GM19328 (cell line): ENCODE measurements around the gene MYLK.

Experiments used
- ATAC-seq: cut with Tn5 transposase; IDR thresholded peaks from one replicate; pipeline ENCODE4 v1.9.1; 2021; ENCODE audit warnings: mild to moderate bottlenecking, moderate library complexity; ENCODE audit not compliant: unreplicated experiment

MYLK gene

DNA sequence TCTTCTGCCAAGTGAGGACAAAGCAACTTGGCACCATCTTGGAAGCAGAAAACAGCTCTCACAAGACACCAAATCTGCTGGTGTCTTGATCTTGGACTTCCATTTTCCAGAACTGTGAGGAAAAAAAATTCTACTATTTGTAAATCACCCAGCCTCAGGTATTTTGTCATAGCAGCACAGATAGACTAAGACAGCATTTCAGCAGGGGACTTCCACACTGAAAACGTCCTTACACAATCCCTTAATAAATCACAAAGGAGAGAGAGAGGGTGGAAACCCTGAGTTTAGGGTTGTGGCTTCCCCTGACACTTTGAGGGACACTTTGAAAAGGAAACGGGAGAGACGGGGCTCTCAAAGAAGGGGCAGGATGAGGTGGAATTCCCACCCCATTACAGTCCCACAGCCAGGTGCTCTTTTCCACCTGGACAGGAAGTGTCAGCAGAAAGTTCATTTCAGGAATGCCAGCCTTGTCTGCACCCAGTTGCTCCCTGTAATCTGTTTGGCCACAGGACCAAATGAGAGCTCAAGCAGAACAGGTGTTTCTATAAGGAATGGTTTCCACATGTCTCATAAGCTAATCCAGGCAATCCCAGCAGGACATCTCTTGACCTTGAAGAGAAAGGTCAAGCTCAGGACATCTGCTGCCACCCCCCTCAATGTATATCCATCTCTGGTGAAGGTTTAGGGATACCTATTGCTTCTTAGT, 51.3 kb downstream of the MYLK start:
- ATAC-seq = no peak

DNA sequence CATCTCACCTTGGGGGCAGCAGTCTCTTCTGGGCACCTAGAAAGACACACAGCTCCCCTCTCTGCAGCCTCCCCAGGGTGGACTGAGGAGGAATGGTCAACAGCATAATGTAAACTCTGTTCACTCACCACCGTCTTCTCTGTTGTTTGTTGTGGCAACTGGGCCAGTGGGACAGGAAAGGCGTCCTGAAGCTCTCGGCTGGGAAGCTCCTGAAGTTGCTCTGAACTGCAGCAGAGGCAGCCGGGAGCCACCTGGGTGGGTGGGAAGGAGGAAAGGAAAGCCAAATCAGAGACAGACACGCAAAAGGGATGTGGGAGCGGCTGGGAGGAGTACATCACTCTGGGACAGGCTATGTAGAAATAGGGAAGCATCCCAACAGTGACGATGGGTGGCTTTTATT, 52.7 kb downstream of the MYLK start:
- no peak for ATAC-seq

DNA sequence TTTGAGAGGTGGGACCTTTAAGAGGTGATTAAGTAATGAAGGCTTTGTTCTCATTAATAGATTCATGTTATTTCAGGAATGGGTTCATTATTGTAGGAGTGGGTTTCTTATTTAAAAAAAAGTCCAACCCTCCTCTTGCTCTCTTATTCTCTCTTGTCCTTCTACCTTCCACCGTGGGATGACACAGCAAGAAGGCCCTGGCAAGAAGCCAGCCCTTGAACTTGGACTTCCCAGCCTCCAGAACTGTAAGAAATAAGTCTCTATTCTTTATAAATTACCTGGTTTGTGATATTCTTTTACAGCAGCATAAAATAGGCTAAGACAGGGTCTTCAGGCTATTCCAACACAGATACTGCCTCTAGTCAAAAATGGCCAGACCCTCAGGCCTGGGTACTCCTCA, 62.2 kb downstream of the MYLK start:
- no peak for ATAC-seq

DNA sequence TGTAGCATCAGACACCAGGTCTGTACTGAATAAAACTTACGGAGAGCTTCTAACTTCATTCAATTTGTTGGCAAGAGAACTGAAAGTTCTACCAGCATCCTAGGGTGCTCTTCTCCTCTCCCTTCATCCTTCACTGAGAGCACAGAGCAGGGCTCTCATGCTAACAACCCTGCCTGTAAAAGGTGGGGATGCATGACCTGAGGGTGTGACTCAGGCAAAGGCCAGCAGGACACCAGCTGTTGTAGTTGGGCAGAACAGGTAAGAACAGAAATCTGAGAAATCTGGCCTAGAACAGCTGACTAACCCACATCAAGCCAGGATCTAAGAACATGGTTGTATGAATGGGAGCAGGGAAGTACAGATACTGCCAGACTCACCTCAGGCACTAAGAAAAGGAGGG, 64.2 kb downstream of the MYLK start:
- no peak for ATAC-seq

DNA sequence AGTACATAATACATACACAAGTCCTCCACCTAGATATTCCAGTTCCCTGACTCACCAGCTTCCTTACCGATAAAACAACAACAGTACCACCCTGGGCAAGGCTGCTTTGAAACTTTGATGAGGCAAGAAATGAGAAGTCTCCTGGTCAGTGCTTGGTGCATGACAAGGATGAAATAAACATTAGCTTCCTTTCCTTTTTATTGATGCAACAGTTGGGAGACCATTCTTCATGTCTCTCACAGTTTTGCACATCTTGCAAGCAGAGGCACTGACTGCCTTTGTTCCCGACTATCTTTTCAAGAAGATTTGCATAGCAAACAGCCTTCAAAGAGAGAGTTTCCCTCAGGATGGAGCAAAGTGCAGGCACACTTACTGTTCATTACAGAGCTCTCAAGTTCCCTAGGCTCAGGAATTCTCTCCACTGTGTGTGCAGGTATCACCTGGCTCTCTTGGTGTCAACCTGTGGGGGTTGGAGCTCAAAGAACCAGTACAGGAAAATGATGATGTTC, 65.2 kb downstream of the MYLK start:
- ATAC-seq = no peak

DNA sequence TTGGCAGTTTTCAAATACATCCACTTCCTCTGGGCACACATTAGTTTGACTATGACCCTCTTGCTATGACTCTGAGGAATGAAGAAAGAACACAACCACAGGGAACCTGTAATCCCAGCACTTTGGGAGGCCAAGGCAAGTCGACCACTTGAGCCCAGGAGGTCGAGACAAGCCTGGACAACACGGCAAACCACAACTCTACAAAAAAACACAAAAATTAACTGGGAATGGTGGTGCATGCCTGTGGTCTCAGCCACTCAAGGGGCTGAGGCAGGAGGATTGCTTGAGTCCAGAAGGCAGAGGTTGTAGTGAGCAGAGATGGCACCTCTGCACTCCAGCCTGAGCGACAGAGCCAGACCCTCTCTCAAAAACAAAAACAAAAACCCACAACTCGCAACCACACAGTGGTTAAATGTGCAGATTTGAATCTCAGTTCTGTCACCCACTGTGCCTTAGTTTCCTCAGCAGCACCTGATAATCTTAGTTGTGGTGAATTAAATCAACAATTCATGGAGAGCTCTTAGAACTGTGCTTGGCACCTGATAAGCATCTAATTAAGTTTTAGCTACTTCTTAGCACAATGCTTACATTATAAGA, 65.7 kb downstream of the MYLK start:
- no peak for ATAC-seq

DNA sequence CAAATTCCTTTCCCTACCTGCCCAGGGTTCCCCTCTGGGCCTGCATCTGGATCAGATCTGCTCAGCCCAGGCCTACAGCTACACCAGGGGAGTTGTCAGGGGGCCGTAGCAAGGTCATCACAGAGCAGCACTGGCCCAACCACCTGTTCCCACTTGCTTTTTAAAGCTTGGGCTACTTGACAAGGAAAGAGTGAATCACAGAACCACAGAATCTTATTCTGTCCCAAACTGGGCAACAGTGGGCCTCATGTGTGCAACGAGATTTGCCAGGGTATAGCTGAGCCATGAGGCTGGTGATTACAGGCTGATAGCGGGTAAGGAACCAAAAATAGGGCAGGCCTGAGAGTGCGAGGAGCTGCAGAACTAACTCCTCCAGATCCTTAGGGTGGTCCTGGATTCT, 66.7 kb downstream of the MYLK start:
- no peak for ATAC-seq

DNA sequence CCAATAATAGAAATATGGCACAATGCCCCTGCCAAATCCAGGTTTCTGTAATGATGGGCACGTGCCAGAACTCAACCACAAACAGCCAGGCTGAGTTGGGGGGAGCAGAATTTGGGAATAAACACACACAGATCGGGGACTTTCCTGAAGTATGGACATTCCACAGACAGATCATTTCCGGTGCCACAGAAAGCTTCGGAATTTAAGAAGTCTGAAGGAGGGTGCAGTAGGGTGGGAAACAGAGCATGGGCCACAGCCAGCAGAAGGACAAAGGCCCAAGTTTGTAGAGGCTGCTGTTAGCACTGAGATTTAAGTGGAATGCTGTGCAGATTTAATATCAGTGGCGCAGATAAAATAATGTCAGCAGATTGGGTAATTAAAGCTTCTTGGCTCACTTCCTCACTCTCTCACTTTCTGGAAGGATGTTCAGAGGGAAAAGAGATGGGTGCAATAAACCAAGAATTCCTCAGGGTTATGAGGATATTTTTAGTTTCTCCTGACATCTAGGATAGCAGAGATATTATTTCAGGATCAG, 67.4 kb downstream of the MYLK start:
- no peak for ATAC-seq

DNA sequence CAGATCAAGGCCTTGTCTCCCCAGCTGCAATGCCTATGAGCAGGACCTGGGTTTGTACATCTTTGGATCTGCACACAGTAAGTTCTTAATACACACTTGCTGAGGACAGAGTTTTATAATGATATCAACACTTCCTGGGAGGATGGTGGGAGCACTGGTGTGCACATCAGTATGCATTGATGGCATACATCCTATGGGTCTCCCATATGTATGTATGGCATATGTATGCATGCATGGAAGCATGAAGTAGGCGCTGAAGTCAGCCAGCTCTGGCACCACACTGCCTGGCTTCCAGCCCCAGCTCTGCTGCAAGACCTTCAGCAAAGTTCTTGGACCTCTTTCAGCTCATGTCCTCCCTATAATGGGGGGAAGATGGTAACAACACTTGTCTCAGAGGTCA, 68.2 kb downstream of the MYLK start:
- no peak for ATAC-seq

DNA sequence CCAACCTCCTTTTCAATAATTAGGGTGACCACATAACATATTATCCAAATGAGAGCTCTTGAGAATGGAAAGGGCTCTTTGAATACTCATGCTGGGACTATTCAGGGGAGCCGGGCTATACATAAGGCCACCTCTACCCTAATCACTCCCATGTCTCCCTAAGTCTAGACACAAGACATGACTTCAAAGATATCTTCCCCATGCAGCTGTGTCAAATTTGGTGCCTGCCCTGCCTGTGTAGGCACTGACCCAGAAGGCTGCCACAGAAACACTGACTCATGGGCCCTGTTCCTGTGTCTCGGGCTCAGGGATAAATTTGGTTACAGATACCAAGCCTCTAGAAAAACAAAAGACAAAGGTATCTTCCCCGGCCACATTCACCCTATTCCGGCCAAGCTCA, 70.3 kb downstream of the MYLK start:
- no peak for ATAC-seq

DNA sequence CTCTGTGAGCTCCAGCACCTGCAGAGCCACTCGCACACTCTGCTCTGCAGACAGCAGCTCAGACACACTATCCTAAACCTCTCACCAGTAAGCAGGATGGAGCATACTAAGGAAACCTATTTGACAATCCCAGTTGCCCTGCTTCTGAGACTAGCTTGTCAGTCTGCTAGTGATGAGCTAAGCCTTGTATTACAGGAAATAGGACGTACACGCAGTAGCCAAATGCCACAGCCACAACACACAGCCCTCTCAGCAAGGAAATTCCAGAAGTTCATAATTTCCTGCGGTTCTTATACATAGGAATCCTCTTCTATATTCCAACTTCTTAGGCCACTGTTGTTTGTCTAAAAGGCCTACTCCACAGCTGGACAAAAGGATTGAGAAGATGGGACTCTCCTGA, 74.5 kb downstream of the MYLK start:
- no peak for ATAC-seq

DNA sequence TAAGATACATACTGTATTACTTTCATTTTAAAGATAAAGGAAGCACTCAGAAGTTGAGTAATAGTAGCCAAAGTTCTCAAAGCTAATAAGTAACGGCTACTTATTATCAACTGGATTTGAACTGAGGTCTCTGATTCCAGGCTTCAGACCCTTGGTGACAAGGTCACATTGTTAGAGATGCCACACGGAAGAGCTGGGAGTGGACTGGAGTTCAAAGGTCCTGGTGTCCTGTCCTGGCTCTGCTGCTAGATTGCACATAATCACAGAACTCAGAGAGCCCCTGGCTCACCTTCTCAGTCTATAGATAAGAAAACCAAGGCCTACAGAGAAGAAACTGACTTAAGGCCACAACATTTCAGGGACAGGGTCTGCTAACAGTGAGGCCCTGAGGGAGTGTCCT, 75.3 kb downstream of the MYLK start:
- no peak for ATAC-seq

DNA sequence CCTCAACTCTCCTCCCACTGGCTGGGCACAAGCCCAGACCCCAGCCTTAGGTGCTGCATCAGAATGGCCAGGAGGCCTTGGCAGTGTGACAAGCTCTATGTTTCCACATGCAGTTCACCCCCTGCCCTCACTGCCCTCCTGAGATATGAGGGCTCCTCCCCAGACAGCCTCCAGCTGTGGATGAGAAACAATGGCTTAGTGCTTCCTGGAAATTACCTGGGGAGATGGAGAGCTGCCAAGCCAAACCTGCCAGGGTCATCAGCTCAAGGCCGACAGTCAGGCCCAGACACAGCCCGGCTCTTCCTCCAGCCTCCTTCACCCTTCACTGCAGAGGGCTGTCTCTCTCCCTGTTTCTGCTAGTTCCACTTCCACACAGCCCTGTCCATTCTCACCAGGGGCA, 76.3 kb downstream of the MYLK start:
- no peak for ATAC-seq

DNA sequence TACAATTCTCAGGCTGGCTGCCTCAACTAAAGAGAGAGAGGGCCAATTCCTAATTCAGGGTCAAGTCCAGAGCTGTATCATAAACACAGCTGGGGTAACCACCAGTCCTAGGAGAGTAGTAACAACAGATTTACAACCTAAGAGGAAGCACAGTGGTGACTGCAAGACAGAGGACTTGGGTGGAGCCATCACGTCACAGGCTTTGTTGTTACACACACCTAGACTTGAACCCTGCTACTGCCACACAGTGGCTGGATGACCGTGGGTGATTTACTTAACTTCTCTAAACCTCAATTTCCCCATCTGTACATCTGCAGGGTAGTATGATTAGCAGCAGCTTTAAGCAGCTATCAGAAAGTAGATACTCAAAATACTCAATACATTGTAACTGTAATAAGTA, 78.6 kb downstream of the MYLK start:
- ATAC-seq = no peak

DNA sequence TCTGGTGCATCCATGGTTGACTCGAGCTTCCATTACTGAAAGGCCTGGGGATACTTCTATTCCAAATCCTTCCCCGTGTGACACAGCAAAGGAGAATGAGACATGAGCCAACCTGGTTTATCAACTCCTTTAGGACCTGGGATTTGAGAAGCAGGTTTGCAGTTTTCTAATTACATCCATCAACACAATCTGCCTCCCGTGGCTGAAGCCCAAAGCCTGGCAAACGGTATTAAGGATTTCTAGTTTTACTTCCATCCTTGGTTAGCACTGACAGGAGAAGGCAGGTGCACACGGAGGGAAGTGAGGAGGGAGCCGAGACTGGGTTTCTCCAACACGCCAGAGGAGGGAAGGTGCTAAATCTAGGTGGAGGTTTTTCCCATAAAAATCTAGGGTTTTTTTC, 79.0 kb downstream of the MYLK start:
- ATAC-seq = no peak

DNA sequence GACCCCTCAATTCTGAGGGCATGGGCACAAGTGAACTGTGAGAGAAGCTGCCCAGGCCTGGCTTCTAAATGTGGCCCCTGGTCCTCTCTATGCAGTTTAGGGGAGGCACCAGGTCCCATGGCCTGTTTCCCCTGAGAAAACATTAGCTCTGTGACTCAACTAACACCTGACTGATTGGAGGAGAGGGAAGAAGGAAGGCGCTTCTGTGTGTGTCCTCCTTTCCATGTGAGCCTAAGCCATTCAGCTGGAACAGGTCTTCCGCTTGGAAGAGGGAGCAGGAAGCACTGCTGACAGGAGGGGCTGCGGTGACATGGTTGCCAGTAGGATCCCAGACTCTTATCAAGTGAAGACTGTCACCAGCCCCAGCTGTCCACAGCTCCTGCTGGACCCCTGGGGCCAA, 79.5 kb downstream of the MYLK start:
- no peak for ATAC-seq

DNA sequence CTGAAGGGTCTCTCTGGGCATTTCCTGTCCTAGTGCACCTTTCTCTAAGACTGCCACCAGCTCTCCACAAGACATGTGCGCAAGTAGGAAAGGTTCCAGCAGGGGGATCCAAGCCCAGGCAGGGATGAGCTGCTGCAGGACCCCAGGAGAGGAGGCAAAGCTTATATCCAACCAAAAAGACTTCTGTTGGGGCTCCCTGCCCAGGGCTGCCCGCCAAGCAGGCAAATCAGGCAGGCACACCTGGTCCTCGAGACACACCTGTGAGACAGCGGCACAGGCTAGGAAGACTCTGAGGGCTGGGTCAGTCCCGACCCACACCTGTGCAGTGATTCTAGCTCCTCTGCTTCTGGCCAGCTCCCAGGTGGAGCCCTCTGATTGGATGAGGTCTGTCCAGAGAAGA, 80.6 kb downstream of the MYLK start:
- ATAC-seq = no peak

DNA sequence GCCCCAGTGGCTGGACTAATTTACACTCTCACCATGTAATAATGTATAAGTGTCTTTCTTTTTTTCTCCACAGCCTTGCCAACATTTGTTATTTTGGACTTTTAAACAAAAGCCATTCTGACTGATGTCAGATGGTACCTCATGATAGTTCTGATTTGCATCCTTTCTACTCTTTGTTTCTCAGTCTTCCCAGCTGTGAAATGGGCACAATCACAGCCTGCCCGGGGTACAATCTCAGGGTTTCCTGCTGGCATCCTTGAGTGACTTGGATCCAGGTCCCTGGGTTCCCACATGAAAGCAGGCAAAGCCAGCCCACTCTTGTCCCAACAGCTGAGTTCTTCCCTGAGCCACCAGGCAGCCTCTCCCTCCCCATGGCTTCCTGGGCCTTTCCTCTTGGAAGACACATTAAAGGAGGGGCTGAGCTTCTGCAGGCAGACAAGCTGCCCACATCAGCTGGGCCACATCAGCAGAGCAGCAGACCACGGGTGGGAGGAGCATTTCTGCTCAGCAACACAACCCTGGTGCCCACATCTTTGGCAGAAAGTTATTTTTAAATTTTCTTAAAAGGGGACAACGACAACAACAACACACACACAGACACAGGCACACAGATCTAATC, 82.0 kb downstream of the MYLK start:
- no peak for ATAC-seq

DNA sequence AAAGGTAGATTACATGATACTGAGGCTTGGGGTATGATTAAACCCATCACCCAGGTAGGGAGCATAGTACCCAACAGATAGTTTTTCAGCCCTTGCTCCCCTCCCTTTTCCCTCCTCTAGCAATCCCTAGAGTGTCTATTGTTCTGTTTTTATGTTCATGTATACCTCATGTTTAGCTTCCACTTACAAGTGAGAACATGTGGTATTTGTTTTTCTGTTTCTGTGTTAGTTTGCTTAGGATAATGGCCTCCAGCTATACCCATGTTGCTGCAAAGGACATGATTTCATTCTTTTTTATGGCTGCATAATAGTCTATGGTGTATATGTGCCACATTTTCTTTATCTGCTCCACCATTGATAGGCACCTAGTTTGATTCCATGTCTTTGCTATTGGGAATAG, 82.7 kb downstream of the MYLK start:
- no peak for ATAC-seq

DNA sequence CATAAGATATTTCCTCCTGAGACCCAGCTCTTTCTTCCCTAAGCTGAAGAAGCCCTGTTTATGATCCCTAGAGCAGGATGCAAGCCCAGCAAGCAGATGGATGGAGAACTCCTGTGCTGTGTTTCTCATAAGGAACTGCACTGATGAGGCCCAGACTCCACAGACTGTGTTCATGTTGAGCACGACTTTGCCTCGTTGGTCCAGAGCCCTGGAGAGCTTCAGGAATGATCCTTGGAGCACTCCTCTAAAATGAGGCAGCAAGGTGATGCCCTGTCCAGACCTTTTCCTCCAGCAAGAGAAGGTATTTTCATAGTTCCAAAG, 83.8 kb downstream of the MYLK start:
- no peak for ATAC-seq

DNA sequence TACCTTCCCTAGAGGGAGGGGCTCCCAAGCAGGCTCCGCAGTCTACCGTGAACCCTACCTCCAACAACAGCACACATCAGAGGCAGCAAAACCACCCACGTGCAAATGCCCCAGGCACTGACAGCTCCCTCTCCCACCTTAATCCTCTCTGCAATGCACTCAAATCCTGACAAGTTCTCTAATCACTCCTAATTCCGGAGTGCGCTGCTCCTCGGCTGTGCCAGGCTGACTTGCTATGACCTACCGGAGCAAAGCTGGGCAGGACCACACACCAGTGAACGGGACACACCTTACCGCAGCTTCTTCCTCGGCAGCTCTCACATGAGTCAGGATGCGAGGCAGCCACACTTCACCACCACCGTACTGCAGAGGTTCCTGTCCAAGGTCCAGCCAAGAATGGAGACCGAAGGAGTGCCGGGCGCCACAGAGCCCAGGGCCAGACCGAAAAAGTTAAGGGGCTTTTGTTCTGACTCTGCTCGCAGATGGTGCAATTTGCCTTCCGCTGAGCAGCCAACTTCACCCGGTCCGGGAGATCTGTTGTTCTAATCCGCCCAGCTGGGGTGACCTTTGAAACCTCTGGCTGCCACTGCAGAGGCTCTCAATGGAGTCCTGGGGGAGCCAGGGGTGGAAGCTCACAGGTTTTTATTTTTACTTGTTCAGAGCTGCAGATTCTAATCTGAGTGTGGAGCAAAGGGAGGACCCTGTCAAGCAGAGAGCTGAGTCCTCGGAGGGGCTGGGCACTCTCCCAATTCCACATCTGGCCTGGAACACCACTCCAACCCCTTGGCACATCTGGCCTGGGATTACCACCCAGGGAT, 84.4 kb downstream of the MYLK start:
- no peak for ATAC-seq

DNA sequence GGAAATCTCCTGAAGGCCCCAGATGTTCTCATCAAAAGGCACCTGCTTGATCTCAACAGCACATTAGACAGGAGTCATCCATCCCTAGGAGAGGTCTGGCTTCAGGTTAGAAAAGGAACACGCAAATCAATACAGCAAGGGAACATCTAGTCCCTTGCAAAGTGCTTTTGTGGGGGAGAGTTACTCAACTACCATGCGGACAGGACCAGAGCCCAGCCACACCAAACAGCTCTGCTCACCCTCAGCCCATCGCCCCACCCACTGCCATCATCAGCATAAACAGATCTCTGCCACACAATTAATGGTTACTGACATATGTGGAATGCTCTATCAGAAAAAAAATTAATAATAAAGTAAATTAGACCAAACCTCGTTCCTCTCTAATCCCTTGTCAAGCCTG, 85.6 kb downstream of the MYLK start:
- ATAC-seq = no peak
